GM21619 (cell line): ENCODE measurements around the gene ASCL2.

ENCODE experiments used
- ATAC-seq: cut with Tn5 transposase; IDR thresholded peaks from one replicate; pipeline ENCODE4 v1.9.1; 2021; ENCODE audit not compliant: unreplicated experiment

Gene ASCL2

DNA sequence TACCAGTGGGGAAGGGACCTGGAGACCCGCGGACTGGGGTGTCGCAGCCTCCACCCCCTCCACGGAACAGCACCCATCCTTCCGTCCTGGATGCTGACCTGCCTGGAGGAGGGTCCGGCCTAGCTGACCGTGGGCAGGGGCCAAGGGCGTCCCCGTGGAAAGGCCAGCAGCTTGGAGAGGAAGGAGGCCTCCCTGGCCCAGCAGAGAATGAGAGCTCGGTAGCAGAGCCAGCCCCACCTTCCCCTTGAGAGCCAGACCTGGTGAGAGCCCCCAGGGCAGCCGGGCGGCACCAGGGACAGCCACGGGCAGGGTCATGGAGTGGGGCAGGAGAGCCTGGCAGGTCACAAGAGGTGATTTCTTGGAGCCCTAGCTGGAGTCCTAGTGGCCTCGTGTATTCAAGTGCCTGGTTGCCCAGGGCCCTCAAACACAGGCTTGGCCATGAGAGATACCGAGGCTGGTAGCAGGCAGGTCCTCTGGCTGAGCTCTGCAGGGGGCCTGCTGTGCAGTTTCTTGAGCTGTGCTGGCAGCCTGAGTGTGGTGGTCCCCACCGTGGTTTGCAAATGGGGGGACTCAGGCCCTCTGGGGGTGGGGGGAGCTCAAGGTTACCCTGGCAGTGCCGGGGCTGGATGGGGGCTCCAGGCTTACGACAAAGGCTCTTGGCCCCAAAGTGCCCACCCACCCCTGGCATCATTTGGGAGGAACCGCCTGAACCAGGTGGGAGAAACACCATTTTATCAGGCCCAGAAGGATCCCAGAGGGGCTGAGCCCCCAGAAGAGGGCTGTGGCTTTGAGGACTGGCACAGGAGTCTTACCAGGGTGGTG, 39.1 kb upstream of the ASCL2 start:
- ATAC-seq, result no peak

DNA sequence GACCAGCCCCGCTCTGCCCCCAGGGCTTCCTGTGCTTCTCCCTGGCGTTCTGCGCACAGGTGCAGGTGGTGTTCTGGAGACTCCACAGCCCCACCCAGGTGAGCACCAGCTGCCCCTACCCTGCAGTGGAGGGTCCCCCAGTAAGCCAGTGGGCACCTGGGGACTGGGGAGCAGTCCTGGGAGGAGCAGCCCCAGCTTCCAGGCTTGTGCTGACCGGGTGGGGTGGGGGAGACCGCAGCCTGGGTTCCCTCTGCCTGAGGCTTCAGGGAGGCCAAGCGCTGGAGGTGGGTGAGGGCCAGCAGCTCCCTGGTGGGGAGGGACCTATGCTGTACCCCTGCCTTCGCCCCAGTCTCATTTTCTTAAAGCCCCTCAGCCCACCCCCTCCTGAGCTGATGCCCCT, 38.3 kb upstream of the ASCL2 start:
- no peak for ATAC-seq

- ATAC-seq, result no peak
These were observed 37.3 kb upstream of the ASCL2 start for GRCh38 chr11:2307501-2308331.

DNA sequence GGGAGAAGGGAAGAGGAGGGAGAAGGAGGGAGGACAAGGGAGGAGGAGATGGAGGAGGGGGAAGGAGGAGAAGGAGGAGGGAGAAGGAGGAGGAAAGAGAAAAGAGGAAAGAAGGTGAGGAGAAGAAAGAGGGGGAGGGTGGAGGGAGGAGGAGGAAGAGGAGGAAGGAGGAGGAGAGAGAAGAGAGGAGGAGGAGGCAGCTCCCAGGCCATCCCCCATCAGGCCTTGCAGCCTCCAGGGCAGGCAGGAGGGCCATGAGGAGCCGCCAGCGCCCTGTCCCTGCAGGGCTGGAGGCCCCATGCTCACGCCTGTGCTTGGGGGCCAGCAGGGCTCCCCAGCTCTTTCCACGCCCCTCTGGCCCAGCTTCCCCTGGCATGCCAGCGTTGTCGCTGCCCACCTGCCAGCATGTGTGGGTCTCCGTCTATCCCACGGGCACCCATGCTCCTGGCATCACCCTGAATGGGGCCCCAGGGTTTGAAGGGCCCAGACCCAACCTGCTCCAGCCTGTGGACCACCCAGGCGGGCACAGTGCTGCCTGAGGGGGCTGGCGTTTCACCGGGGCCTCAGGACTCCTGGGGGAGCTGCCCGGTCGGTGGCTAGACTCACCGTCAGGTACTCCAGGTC, 36.6 kb upstream of the ASCL2 start:
- no peak for ATAC-seq

DNA sequence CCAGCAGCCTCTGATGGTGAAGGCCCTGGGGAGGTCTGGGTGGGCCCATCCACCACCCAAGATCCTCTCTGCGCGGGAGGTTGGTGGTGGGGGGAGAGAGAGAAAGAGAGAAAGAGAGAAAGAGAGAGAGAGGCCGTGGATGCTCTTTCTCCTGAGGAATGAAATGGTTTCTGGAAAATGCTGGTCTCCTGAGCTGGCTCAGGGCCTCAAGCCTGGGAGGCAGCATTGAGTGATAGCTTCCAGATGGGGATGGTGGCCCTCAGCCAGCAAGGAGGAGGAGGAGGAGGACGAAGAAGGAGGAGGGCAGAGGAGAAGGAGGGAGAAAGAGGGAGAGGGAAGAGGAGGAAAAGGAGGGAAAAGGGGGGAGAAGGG, 36.0 kb upstream of the ASCL2 start:
- no peak for ATAC-seq

- ATAC-seq, result no peak
These were observed 35.5 kb upstream of the ASCL2 start for GRCh38 chr11:2305788-2306451.

- no peak for ATAC-seq
These were observed 34.9 kb upstream of the ASCL2 start for GRCh38 chr11:2305140-2305778.

GRCh38 chr11:2304506-2305139, 34.2 kb upstream of the ASCL2 start:
- ATAC-seq, result no peak

- no peak for ATAC-seq
These were observed 33.5 kb upstream of the ASCL2 start for GRCh38 chr11:2303627-2304505.

DNA sequence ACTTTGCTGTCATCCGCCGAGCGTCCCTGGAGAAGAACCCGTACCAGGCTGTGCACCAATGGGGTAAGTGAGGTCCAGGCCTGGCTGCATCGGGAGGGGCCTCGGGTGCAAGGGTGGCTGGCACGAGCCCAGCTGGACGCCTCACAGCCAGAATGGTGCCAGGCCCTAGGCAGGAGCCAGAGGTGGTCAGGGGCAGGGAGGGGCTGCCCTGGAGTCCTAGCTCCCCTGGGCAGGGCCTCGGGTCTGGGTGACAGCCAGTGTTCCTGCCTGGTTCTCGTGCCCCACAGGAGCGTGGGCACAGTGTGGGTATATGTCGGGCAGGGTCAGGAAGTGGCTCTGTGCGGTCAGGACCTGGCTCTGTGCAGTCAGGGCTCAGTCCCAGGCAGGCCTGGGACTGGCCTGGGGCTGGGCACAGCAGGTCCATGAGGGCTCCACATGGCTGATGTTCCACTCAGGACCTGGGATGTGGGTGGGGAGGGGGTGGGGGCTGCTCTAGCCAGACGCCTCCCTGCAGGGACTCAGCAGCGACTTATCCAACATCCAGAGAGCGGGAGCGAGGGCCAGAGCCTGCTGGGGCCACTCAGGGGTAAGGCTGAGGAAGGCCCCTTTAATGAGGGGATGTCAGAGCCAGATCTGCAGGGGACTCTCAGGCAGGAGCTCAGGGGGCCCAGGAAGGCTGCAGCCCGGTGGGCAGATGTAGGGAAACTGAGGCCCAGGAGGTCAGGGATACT, 32.7 kb upstream of the ASCL2 start:
- no peak for ATAC-seq

GRCh38 chr11:2302306-2302895, 32.0 kb upstream of the ASCL2 start:
- no peak for ATAC-seq

DNA sequence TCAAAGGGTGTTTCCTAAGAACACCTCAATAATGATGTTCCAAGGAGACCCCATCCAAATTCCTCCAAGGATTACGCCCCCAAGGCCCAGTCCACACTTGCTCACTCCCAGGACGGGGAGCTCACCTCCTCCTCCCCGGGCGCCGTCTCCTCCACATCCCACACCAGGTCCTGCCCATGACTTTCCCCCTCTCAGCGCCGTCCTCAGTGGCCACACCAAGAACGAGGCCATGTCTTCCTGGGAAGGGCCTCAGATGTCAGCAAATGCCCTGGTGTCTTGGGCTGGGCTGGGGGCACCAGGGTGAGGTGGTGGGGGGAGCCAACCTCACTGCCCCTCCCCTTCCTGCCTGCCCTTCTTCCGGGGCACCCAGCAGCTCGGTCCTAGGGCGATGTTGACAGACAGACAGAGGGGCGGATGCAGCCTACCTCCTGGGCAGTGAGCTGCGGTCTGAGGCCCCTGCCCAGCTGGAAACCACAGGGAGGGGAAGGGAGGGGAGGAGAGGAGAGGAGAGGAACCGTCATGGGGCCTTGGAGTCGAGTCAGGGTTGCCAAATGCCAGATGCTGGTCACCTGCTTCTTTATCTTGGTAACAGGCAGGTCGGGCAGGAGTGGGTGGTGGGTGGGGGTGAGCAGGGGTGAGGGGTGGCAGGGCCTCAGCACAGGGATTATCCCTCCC, 31.4 kb upstream of the ASCL2 start, which contains the start of the genes C11orf21 and TSPAN32:
TSS of gene C11orf21 (minus strand) at position 288 of the 675 bp plus-strand sequence. CDS start at position 178, 110 bp downstream.
TSS of gene TSPAN32 (plus strand) at position 383 of the 675 bp plus-strand sequence. CDS start at position 520, 137 bp downstream.
- ATAC-seq, result peak; percentile 63

DNA sequence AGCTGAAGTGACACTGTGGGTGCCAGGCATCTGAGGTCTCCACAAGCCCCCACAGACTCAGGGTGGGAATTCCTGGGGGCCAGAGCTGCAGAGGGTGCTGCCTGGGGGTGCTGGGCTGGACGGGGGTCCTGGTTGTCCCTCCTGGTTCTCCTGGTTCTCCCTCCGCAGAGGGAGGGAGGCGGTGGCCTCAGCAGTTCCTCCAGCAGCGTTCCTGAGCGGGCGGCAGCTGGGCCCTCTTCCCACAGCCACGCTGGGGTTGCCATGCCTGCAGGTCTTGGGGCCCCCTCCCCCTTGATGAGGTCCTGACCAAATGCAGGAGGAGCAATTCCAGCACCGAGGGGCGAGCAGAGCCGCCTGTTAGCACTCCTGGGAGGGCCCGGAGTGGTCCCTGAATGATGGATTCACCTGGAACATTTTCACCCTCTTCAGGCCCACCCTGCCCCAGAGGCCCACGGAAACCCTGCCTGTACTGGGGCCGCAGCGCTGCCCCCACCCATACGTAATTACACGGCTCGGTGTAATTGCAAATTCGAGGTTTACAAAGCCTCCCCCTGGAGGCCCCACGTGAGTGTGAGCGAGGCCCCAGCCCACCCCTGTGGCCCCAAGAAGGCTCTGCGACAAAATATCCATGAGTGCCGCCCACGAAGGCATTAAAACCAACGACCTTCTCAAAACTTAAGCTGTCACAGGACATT, 30.7 kb upstream of the ASCL2 start:
- no peak for ATAC-seq

GRCh38 chr11:2300290-2300935, 30.0 kb upstream of the ASCL2 start:
- no peak for ATAC-seq

GRCh38 chr11:2299773-2300172, 29.4 kb upstream of the ASCL2 start:
- no peak for ATAC-seq
